ENCODE data around the gene LCOR.
"Not testable (repeated sequence)": the region's sequence is repeated elsewhere in the genome, so short reads cannot be mapped to it uniquely, and the experiment has no call there.

LCOR gene

GRCh38 chr10:96831867-96832720 lies at the start of gene LCOR:
TSS of gene LCOR (plus strand) at chr10:96832298. CDS start at chr10:96949058, 116,760 bp downstream.
- DNase-seq (ENCODE audit: low spot score): peak; percentile 87

- DNase-seq (ENCODE audit: low spot score): no peak
Observed at GRCh38 chr10:96784253-96784652, 47.8 kb upstream of the LCOR start.

GRCh38 chr10:96789571-96790108 lies 42.5 kb upstream of the LCOR start:
- no peak for DNase-seq (ENCODE audit: low spot score)

- no peak for DNase-seq (ENCODE audit: low spot score)
Observed at GRCh38 chr10:96791902-96792301, 40.2 kb upstream of the LCOR start.

- peak; percentile 61 for DNase-seq (ENCODE audit: low spot score)
Observed at GRCh38 chr10:96794836-96795733, 37.0 kb upstream of the LCOR start.

GRCh38 chr10:96797485-96797884 lies 34.6 kb upstream of the LCOR start:
- no peak for DNase-seq (ENCODE audit: low spot score)

- no peak for DNase-seq (ENCODE audit: low spot score)
Observed at GRCh38 chr10:96803288-96803664, 28.8 kb upstream of the LCOR start.

GRCh38 chr10:96814264-96814663 lies 17.8 kb upstream of the LCOR start:
- peak; percentile 41 for DNase-seq (ENCODE audit: low spot score)

- not testable (repeated sequence) for DNase-seq (ENCODE audit: low spot score)
Observed at GRCh38 chr10:96818971-96819370, 13.1 kb upstream of the LCOR start.

GRCh38 chr10:96820765-96821164 lies 11.3 kb upstream of the LCOR start:
- DNase-seq (ENCODE audit: low spot score): no peak

- no peak for DNase-seq (ENCODE audit: low spot score)
Observed at GRCh38 chr10:96826438-96826837, 5.7 kb upstream of the LCOR start.

- no peak for DNase-seq (ENCODE audit: low spot score)
Observed at GRCh38 chr10:96828609-96829008, 3.5 kb upstream of the LCOR start.

- no peak for DNase-seq (ENCODE audit: low spot score)
Observed at GRCh38 chr10:96829029-96829773, 2.9 kb upstream of the LCOR start.

- peak; percentile 82 for DNase-seq (ENCODE audit: low spot score)
Observed at GRCh38 chr10:96830511-96831199, 1.4 kb upstream of the LCOR start.

- DNase-seq (ENCODE audit: low spot score): no peak
Observed at GRCh38 chr10:96831200-96831866, 765 bp upstream of the LCOR start.

GRCh38 chr10:96832721-96833219 lies 672 bp downstream of the LCOR start:
- peak; percentile 79 for DNase-seq (ENCODE audit: low spot score)

GRCh38 chr10:96833220-96834001 lies 1.3 kb downstream of the LCOR start:
- no peak for DNase-seq (ENCODE audit: low spot score)

- no peak for DNase-seq (ENCODE audit: low spot score)
Observed at GRCh38 chr10:96834120-96834519, 2.0 kb downstream of the LCOR start.

- no peak for DNase-seq (ENCODE audit: low spot score)
Observed at GRCh38 chr10:96835899-96836298, 3.8 kb downstream of the LCOR start.

GRCh38 chr10:96838529-96838928 lies 6.4 kb downstream of the LCOR start:
- DNase-seq (ENCODE audit: low spot score): no peak

Data from LoVo (cell line).